OCI-LY1 (cell line): ENCODE results near the gene UNCX.

Experiments used
- H2AFZ ChIP-seq: fragments of 200-600 bp; sonication (generic), shearing (Covaris generic); 2 replicates; pipeline ENCODE4 v1.6.0; 2014; ENCODE audit warnings: antibody characterized with exemption, mild to moderate bottlenecking, low read length
- H3F3A ChIP-seq: fragments of 200-600 bp; sonication (generic), shearing (Covaris generic); 2 replicates; pipeline ENCODE4 v1.6.0; 2014; ENCODE audit warnings: mild to moderate bottlenecking, antibody characterized with exemption, low read length, moderate library complexity; ENCODE audit not compliant: insufficient read depth
- H3K27ac ChIP-seq: fragments of 200-600 bp; sonication (generic); 2 replicates; pipeline ENCODE4 v1.5.1; 2014; ENCODE audit warnings: low read length, mixed run types, mild to moderate bottlenecking, low read depth; ENCODE audit not compliant: poor library complexity, severe bottlenecking
- H3K27me3 ChIP-seq: fragments of 200-600 bp; sonication (generic); 2 replicates; pipeline ENCODE4 v1.6.0; 2014; ENCODE audit warnings: antibody characterized with exemption, mild to moderate bottlenecking, low read length, moderate library complexity; ENCODE audit not compliant: insufficient read depth
- H3K36me3 ChIP-seq: fragments of 200-600 bp; sonication (generic); 2 replicates; pipeline ENCODE4 v1.6.1; 2014; ENCODE audit warnings: mild to moderate bottlenecking, antibody characterized with exemption, low read length, moderate library complexity, mixed read lengths; ENCODE audit not compliant: insufficient read depth
- H3K4me1 ChIP-seq: fragments of 200-600 bp; sonication (generic); 2 replicates; pipeline ENCODE4 v1.5.1; 2014; ENCODE audit warnings: mild to moderate bottlenecking, low read length, moderate library complexity; ENCODE audit not compliant: insufficient read depth, severe bottlenecking
- H3K4me2 ChIP-seq: fragments of 200-600 bp; sonication (generic), shearing (Covaris generic); 2 replicates; pipeline ENCODE4 v1.6.1; 2014; ENCODE audit warnings: low read length
- H3K4me3 ChIP-seq: fragments of 200-600 bp; sonication (generic); 2 replicates; pipeline ENCODE4 v1.5.1; 2014; ENCODE audit warnings: low read length, low read depth, mild to moderate bottlenecking, mixed read lengths; ENCODE audit not compliant: poor library complexity, severe bottlenecking
- H3K79me2 ChIP-seq: fragments of 200-600 bp; shearing (Covaris generic); 2 replicates; pipeline ENCODE4 v1.6.1; 2016; ENCODE audit warnings: mixed run types, low read length, mixed read lengths; ENCODE audit not compliant: insufficient read depth
- H3K9ac ChIP-seq: fragments of 200-600 bp; sonication (generic), shearing (Covaris generic); 2 replicates; pipeline ENCODE4 v1.6.1; 2014; ENCODE audit warnings: mild to moderate bottlenecking, low read length, mixed read lengths
- H3K9me2 ChIP-seq: fragments of 200-600 bp; sonication (generic), shearing (Covaris generic); 2 replicates; pipeline ENCODE4 v1.6.1; 2014; ENCODE audit warnings: low read depth, mild to moderate bottlenecking, low read length, mixed read lengths
- H3K9me3 ChIP-seq: fragments of 200-600 bp; shearing (Covaris generic); 2 replicates; pipeline ENCODE4 v1.6.1; 2014; ENCODE audit warnings: low read length, mixed read lengths
- H4K20me1 ChIP-seq: fragments of 200-600 bp; sonication (generic), shearing (Covaris generic); 2 replicates; pipeline ENCODE4 v1.6.0; 2016; ENCODE audit warnings: mild to moderate bottlenecking, low read length; ENCODE audit not compliant: insufficient read depth
- CTCF ChIP-seq: fragments of 200-600 bp; sonication (generic), shearing (Covaris generic); IDR thresholded peaks from 2 replicates; pipeline ENCODE4 v1.5.1; 2017; ENCODE audit warnings: mild to moderate bottlenecking, antibody characterized with exemption, low read length, moderate library complexity, mixed read lengths
- EZH2 ChIP-seq: fragments of 200-600 bp; sonication (generic), shearing (Covaris generic); IDR thresholded peaks from 2 replicates; pipeline ENCODE4 v1.8.0; 2017; ENCODE audit warnings: borderline replicate concordance, mixed run types, mild to moderate bottlenecking, antibody characterized with exemption, low read length, moderate library complexity, mixed read lengths

Gene UNCX

GRCh38 chr7:1248916-1249581 lies 16.4 kb downstream of the UNCX start:
- H3K79me2 ChIP-seq = no peaks in the 10 kb centered on the region
- H3K9me2 ChIP-seq = no peaks in the 10 kb centered on the region
- H3K36me3 ChIP-seq = no peaks in the 10 kb centered on the region
- H3F3A ChIP-seq = no peaks in the 10 kb centered on the region
- H3K9me3 ChIP-seq = no peaks in the 10 kb centered on the region
- no peaks in the 10 kb centered on the region for H4K20me1 ChIP-seq
- no peak overlapping the region for H3K9ac ChIP-seq
- no peak overlapping the region for H2AFZ ChIP-seq
- no peak overlapping the region for H3K27ac ChIP-seq
- no peak overlapping the region for H3K4me3 ChIP-seq
- H3K27me3 ChIP-seq = 0 out of 2 replicates have a peak, but pooled peaks cover 4% of the 10 kb centered on the region
- no peak for TF ChIP-seq EZH2
- TF ChIP-seq CTCF = no peak
- no peaks in the 10 kb centered on the region for H3K4me1 ChIP-seq
- H3K4me2 ChIP-seq = no peak overlapping the region

GRCh38 chr7:1249731-1250130 lies 17.1 kb downstream of the UNCX start:
- no peak overlapping the region for H3K4me2 ChIP-seq
- H3F3A ChIP-seq = no peaks in the 10 kb centered on the region
- TF ChIP-seq EZH2 = no peak
- TF ChIP-seq CTCF = no peak
- H3K27ac ChIP-seq = no peak overlapping the region
- 0 out of 2 replicates have a peak, but pooled peaks cover 4% of the 10 kb centered on the region for H3K27me3 ChIP-seq
- no peaks in the 10 kb centered on the region for H3K79me2 ChIP-seq
- no peaks in the 10 kb centered on the region for H3K9me3 ChIP-seq
- H3K9me2 ChIP-seq = no peaks in the 10 kb centered on the region
- no peaks in the 10 kb centered on the region for H3K4me1 ChIP-seq
- H3K4me3 ChIP-seq = no peak overlapping the region
- no peak overlapping the region for H3K9ac ChIP-seq
- no peaks in the 10 kb centered on the region for H3K36me3 ChIP-seq
- H4K20me1 ChIP-seq = no peaks in the 10 kb centered on the region
- H2AFZ ChIP-seq = no peak overlapping the region

- Histone ChIP-seq H3K4me2 (no peak overlapping the region), H3K79me2 (no peaks in the 10 kb centered on the region), H3F3A (no peaks in the 10 kb centered on the region), H3K9ac (no peak overlapping the region), H3K9me2 (no peaks in the 10 kb centered on the region), H3K4me3 (no peak overlapping the region), H3K36me3 (no peaks in the 10 kb centered on the region), H3K27ac (no peak overlapping the region), H3K9me3 (no peaks in the 10 kb centered on the region), H3K27me3 (0 out of 2 replicates have a peak, but pooled peaks cover 4% of the 10 kb centered on the region), H3K4me1 (no peaks in the 10 kb centered on the region), H4K20me1 (no peaks in the 10 kb centered on the region), H2AFZ (no peak overlapping the region)
- TF ChIP-seq CTCF (no peak), EZH2 (no peak)
These were observed 18.2 kb downstream of the UNCX start for GRCh38 chr7:1250901-1251300.
